Stomach (tissue), 4 donors: Measurements from ENCODE around the gene IPO11.

ENCODE experiments used
- EP300 ChIP-seq: sonication (generic); formaldehyde crosslinking; IDR thresholded peaks from one replicate; pipeline ENCODE4 v1.6.1; 2017; ENCODE audit warnings: antibody characterized with exemption
- POLR2A ChIP-seq, 4 donors: fragments of 450-650 bp; IDR thresholded peaks; one replicate each; pipeline ENCODE4 v1.6.1; 2016; ENCODE audit warnings: antibody characterized with exemption in 4 of 4, control low read depth in 2 of 4, mild to moderate bottlenecking in 1 of 4, moderate library complexity in 1 of 4
- TF ChIP-seq, protein P1 (sequence below), 7 experiments: fragments of 450-650 bp in 4 of 7; fragments of 200-600 bp in 3 of 7; sonication (generic) in 3 of 7; IDR thresholded peaks; one replicate each; pipeline ENCODE4 v1.5.1; 2016 to 2019; ENCODE audit warnings: antibody characterized with exemption in 7 of 7, control low read depth in 2 of 7, mild to moderate bottlenecking in 1 of 7

DNA sequence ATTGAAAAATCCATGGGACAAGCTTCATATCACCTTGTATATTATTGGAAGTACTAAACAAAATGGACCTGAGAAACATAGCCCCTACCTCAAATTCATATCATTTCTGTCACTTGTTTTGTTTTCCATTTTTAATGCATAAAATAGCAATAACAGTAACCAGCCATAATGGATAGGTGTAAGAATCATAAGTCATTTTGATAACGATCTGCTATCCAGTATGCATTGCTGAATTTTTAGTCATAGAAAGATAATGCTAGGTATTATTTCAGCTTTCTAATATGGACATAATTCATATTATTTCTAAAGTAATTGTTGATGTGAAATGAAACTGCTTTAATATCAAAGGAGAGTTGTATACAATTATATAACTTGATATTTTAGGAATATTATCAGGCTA is 164.9 kb downstream of the IPO11 start:
- TF ChIP-seq POLR2A (IDR thresholded peaks at IDR 0.05) (no peak), EP300 (no peak)
- TF ChIP-seq, protein P1, sequence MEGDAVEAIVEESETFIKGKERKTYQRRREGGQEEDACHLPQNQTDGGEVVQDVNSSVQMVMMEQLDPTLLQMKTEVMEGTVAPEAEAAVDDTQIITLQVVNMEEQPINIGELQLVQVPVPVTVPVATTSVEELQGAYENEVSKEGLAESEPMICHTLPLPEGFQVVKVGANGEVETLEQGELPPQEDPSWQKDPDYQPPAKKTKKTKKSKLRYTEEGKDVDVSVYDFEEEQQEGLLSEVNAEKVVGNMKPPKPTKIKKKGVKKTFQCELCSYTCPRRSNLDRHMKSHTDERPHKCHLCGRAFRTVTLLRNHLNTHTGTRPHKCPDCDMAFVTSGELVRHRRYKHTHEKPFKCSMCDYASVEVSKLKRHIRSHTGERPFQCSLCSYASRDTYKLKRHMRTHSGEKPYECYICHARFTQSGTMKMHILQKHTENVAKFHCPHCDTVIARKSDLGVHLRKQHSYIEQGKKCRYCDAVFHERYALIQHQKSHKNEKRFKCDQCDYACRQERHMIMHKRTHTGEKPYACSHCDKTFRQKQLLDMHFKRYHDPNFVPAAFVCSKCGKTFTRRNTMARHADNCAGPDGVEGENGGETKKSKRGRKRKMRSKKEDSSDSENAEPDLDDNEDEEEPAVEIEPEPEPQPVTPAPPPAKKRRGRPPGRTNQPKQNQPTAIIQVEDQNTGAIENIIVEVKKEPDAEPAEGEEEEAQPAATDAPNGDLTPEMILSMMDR (IDR thresholded peaks at IDR 0.05) = no peak
